Measurements from ENCODE around the gene AQP10. TPM values are rescaled to one million over a fixed set of nuclear protein-coding genes. Genes with fewer than 3 reads are reported as not detected.

Gene AQP10
- total and polyA plus RNA-seq, 9 of the 15 experiments (the other 6 are each of a cell fraction or from before 2014, with no cell fraction given) = 0.37 to 9.7 (median 1.9) TPM

- TF ChIP-seq PATZ1 (CRISPR knock-in tag; IDR thresholded peaks at IDR 0.05; ENCODE audit: borderline replicate concordance) = no peak
- TF ChIP-seq NFIC (IDR thresholded peaks at IDR 0.05) = peak; percentile 5; the same call in 1 of the 2 replicates
- 0 out of 2 replicates have a peak, but pooled peaks have one; percentile 16 for TF ChIP-seq SMARCE1 (IDR thresholded peaks at IDR 0.05)
- TF ChIP-seq CHD7 (IDR thresholded peaks at IDR 0.05; ENCODE audit: low read depth, low read length) = no peak
- no peak for TF ChIP-seq KHSRP (IDR thresholded peaks at IDR 0.05)
- peak; percentile 80; the same call in 1 of the 2 replicates for TF ChIP-seq PHF8 (IDR thresholded peaks at IDR 0.05; ENCODE audit: borderline replicate concordance, low read length)
- no peak for TF ChIP-seq ZNF668 (CRISPR knock-in tag; IDR thresholded peaks at IDR 0.05)
- TF ChIP-seq ZBED1 (IDR thresholded peaks at IDR 0.05) = no peak
- no peak for TF ChIP-seq ZNF212 (CRISPR knock-in tag; IDR thresholded peaks at IDR 0.05)
- TF ChIP-seq SNAPC5 (CRISPR knock-in tag; IDR thresholded peaks at IDR 0.05) = no peak
- peak; percentile 79 for TF ChIP-seq TAF9B (IDR thresholded peaks at IDR 0.05; ENCODE audit: partially characterized antibody)
- TF ChIP-seq MECOM (CRISPR knock-in tag; IDR thresholded peaks at IDR 0.05) = no peak
- no peak for TF ChIP-seq FOXA3 (CRISPR knock-in tag; conservative IDR thresholded peaks at IDR 0.05 in 1 of 2, IDR thresholded peaks at IDR 0.05 in 1 of 2)
- TF ChIP-seq GABPA (tag; conservative IDR thresholded peaks at IDR 0.05; ENCODE audit: low read depth) = peak; percentile 75
- TF ChIP-seq C11orf30 (IDR thresholded peaks at IDR 0.05; ENCODE audit: low read depth) = peak; percentile 98
Measured at GRCh38 chr1:154272217-154272998, 48.5 kb upstream of the AQP10 start, which contains the start of gene HAX1 (continued).
